Thyroid gland (tissue), 4 donors: Measurements from ENCODE around the gene NPW.

ENCODE experiments used
- POLR2A ChIP-seq, 2 donors: fragments of 450-650 bp; IDR thresholded peaks; one replicate each; pipeline ENCODE4 v1.6.1; 2017; ENCODE audit warnings: antibody characterized with exemption in 2 of 2, mild to moderate bottlenecking in 2 of 2, moderate library complexity in 1 of 2
- TF ChIP-seq, protein P1 (sequence below), 6 experiments: fragments of 200-600 bp in 3 of 6; fragments of 450-650 bp in 3 of 6; sonication (generic) in 3 of 6; IDR thresholded peaks; one replicate each; pipeline ENCODE4 v1.5.1; 2016 to 2019; ENCODE audit warnings: antibody characterized with exemption in 6 of 6, mild to moderate bottlenecking in 2 of 6, inconsistent platforms in 1 of 6, moderate library complexity in 1 of 6

DNA sequence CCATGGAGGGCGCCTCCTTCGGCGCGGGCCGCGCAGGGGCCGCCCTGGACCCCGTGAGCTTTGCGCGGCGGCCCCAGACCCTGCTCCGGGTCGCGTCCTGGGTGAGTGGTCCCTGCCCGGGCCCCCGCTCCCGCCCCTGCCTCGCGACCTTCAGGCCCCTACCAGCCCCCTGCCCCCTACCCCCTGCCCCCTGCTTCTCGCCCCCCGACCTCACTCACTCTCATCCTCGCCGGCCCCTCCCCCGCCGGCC, 29.6 kb upstream of the NPW start:
- TF ChIP-seq, protein P1, sequence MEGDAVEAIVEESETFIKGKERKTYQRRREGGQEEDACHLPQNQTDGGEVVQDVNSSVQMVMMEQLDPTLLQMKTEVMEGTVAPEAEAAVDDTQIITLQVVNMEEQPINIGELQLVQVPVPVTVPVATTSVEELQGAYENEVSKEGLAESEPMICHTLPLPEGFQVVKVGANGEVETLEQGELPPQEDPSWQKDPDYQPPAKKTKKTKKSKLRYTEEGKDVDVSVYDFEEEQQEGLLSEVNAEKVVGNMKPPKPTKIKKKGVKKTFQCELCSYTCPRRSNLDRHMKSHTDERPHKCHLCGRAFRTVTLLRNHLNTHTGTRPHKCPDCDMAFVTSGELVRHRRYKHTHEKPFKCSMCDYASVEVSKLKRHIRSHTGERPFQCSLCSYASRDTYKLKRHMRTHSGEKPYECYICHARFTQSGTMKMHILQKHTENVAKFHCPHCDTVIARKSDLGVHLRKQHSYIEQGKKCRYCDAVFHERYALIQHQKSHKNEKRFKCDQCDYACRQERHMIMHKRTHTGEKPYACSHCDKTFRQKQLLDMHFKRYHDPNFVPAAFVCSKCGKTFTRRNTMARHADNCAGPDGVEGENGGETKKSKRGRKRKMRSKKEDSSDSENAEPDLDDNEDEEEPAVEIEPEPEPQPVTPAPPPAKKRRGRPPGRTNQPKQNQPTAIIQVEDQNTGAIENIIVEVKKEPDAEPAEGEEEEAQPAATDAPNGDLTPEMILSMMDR (IDR thresholded peaks at IDR 0.05) = no peak
- TF ChIP-seq POLR2A (IDR thresholded peaks at IDR 0.05) = no peak
